GM21423 (cell line): ENCODE data around the gene PLEKHA1.

Experiments used
- ATAC-seq: cut with Tn5 transposase; IDR thresholded peaks from one replicate; pipeline ENCODE4 v1.9.1; 2021; ENCODE audit warnings: mild to moderate bottlenecking, moderate library complexity; ENCODE audit not compliant: unreplicated experiment

Gene PLEKHA1

DNA sequence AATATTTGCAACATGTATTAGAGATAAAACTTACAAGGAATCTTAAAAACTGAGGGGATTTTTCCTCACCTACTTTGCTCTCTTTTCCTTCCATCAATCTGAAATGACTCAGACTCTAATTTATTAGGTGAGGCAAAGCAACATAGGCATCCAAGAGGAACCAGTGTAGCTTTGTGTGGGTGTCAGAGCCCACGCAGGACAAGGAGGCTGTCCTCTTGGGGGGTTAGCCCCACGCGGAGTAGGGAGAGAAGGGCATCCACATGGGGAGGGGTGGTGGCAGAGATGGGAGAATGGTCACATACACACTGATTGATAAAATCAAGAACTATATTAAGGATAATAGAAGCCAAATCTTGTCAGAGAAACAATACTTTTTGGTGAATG lies 46.1 kb downstream of the PLEKHA1 start:
- no peak for ATAC-seq

DNA sequence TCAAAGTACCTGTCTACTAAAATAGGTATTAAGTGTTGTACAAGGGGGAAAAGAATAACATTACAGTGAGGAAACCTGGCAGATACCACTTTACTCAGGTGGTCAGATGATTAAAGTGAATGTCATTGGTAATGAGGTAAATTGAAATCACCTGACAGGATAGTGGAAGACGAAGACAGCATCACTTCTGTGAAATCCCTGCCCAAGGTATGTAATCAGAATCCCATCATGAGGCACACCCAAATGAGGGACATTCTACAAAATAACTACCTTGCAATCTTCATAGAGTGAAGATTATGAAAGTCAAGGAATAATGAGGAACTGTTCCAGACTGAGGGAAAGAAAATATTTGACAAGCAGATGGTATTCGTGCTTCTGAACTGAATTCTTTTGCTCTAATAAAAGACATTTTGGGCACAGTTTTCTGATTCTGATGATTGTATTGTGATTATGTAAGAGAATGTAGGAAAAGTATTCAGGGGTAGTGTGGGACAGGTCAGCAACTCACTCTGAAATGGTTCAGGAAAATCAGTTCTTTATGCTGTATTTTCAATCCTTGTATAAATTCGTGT lies 46.6 kb downstream of the PLEKHA1 start:
- ATAC-seq: no peak

DNA sequence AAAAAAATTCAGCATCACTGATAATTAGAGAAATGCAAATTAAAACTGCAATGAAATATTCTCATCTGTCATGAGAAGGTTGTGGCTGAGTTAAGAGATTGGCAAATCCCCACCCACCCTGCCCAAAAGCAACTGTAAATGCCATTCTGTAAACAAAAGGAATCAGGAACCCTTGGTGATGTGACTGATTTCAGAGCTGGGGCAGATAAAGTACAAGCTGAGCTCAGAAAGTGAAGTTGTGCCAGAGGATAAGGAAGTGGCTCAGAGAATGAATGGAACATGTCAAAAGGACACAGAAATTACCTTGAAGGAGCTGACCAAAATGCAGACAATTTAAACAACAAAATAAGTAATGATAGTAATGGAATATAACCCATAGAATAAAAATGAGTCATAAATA lies 47.2 kb downstream of the PLEKHA1 start:
- no peak for ATAC-seq

DNA sequence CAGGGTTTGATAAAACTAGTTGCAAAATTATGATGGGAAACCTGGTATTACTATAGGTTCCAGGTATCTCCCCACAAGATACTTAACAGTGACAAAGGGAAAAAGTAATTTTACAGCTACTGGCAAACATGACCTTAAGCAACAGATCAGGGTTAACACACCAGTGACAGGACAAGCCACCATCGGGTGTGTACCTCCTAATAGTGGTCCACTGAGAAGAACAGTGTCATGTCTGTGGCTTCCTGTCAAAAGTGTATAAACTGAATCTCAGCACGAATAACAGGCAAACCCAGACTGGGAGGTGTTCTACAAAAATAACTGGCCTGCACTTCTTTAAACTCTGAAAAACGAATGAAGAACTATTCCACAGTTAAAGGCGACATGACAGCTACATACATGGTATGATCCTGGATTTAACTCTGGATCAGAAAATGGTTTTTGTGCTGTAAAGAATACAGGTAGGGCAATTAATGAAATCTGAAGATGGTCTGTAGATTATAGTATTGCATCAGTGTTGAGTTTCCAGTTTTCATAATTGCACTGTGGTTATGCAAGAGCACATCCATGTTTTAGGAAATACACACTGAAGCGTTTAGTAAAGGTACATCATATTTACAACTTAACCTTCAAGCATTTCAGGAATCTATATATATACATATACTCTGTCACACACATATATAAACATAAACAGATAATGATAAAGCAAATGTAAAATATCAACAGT lies 47.9 kb downstream of the PLEKHA1 start:
- no peak for ATAC-seq

DNA sequence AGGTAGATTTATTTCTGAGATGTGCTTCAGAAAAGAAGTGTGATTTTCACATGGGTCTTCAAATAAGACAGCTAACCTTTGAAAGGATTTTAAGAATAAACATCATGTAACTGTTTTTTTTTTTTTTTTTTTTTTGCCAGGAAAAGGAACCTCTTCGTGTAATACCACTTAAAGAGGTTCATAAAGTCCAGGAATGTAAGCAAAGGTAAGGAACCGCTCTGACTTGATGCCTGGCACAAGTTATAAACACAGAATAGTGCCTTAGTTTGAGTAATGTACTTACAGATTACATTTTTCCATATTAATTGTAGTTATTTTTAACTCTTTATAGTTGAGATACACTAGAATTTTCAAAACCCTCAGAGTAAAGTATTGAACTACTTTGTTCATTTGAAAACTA lies 49.6 kb downstream of the PLEKHA1 start:
- no peak for ATAC-seq

DNA sequence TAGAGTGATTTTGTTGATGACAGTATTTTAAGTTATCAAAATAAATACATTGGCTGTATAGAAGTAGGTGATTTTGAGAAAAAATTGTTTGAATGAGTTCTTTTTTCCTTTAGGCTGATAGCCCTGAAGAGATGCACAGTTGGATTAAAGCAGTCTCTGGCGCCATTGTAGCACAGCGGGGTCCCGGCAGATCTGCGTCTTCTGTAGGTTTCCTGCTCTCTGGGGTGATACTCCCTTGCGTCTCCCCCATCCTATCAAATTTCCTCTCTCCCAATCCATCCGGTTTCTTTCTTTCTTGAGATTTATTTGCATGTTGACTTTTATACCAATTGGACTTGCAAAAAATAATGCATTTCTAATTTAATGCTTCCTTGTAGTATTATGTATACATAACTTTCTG lies 52.3 kb downstream of the PLEKHA1 start:
- no peak for ATAC-seq

DNA sequence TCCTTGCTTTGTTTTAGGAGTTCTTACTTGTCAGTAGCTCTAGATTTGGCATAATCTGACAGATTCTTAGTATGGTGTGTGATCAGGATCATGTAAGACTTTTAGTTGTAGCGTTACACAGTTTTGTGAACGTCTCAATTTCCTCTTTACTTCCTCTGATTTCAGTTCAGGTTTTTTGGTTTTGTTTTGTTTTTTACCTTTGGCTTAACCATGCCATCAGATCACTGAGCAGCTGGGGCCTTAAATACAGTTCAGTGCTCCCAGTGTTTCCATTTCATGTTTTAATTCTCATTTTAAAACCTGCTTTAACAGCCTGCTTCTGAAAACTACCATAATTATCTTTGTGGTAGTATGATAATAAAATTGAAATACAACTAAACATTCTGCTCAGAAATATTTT lies 52.8 kb downstream of the PLEKHA1 start:
- ATAC-seq: no peak

DNA sequence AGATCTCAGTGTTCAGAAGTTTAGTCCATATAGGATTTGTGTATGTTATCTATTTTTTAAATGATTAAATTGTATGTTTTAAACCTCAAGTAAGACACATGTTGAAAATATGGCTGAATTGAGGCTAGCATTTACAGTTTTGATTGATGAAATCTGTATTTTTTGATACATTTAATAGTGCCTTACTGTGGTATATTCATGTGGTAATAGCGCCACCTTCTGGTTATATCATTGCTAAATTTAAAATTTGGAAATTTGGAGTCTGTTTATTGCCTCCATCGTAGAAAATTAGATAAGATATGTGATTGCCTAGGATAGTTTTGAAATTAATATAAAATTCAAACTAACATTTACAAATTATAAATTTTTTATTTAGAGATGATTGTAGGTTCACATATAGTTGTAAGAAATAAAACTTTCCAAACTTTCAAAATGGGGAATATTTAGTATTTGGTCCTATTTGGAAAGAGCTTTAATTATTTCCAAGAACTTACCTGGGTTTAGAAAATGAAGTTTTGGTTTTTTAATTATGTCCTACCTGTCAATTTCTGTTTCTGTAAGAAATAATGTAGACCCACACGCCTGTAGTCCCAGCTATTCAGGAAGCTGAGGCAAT lies 60.8 kb downstream of the PLEKHA1 start:
- no peak for ATAC-seq

DNA sequence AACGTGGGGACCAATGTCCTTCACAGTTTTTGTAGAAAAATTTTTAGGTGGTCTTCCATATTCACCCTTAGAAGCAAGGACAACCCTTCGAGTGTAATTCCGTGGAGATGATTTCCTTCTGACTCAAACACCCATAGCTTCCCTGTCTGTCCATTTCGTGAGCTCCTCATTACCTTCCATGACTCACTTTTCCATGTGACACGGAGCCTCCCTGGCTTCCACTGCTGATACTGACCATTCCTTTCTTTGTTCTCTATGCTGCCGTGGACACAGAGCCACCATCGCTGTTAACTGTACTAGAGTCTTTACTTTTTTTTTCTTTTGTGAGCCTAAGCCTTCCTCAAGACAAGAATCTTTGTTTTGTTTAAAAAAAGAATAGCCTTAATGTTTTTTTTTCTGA lies 67.5 kb downstream of the PLEKHA1 start:
- ATAC-seq: no peak

DNA sequence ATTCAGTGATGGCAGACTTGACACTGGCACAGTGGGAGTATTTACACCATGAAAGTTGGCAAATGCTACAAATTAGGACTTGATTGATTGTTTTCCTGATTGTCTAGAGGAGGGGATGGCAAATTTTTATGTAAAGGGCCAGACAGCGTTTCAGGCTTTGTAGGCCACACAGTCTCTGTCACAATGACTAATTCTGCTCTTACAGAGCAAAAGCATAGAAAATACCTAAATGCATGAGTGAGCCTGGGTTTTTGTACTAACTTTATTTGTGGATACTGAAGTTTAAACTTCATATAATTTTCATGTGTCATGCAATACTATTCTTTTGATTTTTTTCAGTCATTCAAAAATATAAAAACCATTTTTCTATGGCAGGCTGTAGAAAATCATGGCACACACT lies 71.0 kb downstream of the PLEKHA1 start:
- no peak for ATAC-seq

DNA sequence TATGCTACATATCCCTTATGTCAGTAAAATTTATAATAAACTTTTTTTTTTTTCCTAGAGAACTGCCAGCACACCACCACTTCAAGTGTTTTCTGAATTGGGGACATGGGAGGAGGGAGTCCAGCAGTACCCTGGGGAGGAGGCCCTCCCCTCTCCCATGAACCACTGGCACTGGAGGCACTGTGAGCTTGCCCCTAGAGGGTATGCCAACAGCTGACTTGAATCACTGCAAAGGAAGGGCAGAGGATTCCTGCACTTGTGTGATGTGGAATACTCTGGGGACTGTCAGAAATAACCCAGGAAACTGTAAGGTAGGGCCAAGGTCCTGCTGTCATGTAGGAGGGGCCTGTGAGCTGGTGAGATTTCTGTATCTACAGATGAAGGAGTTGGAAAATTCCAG lies 71.4 kb downstream of the PLEKHA1 start:
- ATAC-seq: no peak

DNA sequence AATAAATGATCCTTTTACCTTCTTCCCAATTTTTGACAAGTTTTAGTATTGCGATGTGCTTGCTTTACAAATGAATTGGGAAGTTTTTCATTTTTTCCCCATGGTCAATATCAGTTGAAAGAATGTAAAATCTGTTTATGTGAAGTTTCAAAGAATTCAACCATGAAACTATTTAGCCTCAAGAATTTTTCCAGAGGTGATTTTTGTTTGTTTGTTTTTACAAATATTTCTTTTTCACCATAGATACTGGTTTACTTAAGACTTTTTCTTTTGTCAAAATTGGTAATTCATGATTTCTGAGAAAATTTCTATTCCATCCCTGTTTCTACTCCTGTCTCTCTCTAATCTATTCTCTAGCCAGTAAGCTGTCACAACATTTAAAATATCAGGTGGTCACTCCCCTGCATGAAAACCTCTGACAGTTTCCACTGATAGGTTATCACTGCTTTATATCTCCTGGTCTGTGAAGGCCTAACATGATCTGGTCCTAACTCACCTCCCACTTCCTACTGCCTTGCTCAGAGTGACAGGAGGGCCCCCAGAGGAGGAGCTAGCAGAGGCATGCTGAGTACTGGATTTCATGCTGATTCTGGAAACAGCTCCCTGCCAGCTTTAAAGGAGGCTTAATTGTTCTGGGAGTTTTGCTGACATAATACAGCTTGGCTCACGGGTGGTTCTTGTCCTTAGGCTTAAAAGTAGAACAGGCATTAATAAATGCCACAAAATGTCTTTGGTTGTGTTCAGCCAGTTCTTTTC lies 72.3 kb downstream of the PLEKHA1 start:
- no peak for ATAC-seq

DNA sequence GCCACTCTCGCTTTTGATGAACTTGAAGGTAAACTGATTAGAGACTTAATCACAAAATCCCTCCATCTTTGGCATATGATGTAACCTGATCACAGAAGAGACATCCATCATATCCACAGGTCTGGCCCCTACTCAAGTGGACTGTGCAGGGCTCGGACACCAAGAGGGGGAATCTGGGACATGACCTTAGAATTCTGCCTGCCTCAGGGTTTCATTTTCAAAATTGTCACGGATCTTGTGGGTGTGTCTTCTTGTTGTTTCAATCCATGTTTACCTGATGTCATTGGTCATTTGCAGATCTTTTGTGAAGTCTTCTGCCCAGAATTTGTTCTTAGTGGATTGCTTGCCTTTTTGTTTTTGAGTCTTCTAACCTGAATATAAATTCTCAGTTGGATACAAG lies 74.1 kb downstream of the PLEKHA1 start:
- ATAC-seq: no peak

DNA sequence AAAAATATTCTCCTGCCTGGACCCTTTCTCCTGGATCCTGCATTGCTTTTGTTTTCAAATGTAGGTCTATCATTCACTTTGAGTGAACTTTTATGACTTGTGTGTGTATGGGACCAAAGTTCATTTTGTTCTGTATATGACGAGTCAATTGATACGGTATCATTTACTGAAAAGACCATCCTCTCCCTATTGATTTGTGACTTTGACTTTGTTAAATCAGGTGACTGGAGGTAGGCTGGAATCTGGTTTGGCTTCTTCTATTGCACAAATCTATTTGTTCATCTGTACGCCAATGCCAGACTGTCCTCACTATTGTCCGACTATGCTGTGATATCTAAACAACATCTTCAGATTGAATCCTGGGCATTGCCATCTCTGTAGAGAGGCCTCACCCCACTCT lies 74.6 kb downstream of the PLEKHA1 start:
- no peak for ATAC-seq

DNA sequence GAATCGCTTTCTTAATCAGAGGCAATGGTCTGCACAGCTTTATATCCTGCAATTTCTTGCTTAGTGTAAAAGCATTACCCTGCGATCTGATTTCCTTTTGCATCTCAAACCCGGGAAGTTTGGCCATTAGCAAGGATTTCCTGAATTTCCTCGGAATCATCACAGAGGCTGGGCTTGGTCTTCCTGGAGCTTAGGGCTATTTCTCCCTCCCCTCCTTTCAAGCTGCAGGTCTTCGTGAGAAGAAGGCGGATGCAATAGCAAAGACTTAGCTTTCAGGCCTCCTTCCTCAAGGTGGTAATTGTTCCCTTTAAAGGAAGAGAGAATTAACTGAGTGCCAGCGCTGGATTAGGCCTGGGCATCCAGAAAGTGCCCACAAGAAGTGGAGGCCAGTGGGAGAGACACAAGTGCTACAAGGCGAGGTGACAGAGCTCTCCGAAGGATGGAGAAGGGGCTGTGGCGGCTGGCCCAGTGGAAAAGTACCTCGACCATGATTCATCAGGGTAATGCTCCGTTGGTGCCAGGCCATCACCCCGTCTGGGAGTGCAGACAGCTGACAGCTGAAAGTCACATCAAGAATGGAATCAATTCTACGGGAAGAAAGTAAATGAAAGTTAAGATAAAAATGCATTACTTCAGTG lies 76.0 kb downstream of the PLEKHA1 start:
- no peak for ATAC-seq

DNA sequence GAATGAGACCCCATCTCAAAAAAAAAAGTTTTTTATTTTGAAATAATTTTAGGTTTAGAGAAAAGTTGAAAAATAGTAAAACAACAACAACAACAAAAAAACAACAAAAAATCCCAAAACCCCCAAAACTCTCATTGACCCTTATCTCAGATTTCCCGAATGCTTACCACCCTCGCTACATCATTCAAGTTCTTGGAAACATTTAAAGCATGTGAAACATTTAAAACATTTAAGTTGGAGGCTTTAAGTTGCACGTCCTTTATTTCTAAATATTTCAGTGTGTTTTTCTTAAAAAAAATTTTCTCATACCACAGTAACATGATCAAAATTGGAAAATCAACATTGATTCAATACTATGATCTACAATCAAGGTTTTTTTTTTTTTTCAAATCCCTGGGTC lies 79.6 kb downstream of the PLEKHA1 start:
- ATAC-seq: no peak

DNA sequence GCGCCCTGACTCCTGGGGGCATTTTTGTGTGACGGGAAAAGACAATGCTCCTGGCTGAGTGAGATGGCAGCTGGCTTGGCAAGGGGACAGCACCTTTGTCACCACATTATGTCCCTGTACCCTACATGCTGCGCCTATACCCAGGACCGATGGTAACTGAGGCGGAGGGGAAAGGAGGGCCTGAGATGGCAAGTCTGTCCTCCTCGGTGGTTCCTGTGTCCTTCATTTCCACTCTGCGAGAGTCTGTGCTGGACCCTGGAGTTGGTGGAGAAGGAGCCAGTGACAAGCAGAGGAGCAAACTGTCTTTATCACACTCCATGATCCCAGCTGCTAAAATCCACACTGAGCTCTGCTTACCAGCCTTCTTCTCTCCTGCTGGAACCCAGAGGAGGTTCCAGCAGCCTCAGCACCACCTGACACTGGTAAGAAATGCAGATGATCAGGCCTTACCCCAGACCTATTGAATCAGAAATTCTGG lies 80.1 kb downstream of the PLEKHA1 start, which contains the start of gene ARMS2:
Gene ARMS2, plus strand, starts transcription at position 51 of the 478 bp plus-strand sequence. Its CDS starts 75 bp downstream, at position 126.
- ATAC-seq: no peak

DNA sequence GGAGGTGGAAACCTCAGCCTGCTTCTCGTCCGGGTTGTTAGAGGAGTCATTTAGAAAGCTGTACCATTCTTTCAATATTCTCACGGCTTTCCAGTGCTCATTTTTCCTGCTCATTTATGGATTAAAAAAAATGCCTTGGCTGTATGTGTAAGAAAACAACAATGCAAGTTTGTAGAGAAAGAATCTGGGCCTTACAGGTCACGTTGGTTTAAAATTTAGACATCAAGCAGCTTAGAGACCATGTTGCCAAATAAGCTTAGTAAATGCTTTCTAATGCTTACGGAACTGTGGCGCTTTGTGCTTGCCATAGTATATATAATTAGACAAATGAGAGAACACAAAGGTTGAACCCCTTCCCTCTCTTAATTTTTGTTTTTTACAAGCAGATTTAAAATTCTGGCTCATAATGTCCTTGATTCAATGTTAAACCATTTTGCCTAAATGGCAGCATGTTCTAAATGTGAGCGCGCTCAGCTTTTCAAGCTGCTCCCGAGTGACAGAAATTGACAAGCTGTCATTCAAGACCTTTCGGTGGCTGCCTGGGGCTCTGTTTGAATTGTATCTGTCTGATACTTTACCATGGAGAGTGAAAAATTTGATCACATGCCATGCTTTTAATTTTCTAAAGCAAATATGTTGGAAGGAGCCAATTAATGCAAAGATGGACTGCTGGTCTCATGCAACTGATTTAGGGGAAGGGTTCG lies 81.0 kb downstream of the PLEKHA1 start:
- no peak for ATAC-seq

DNA sequence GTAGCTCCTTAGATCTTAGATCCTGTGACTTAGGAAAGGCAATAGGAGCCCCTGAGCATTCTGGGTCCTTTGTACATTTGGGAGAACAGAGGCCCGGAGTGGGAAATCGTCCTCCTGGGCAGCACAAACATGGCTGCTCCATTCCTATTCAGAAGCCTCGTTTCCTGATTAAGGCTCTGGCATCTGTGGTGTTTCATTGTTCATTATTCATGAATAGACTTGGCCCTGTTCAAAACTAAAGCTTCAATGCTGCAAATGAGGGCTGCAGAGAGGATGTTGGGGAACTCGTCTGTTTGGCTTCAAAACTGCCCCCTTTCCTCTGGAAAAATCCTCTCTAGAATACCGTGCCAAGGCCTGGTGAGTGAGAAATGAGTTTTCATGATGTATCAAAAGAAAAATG lies 83.4 kb downstream of the PLEKHA1 start:
- no peak for ATAC-seq

DNA sequence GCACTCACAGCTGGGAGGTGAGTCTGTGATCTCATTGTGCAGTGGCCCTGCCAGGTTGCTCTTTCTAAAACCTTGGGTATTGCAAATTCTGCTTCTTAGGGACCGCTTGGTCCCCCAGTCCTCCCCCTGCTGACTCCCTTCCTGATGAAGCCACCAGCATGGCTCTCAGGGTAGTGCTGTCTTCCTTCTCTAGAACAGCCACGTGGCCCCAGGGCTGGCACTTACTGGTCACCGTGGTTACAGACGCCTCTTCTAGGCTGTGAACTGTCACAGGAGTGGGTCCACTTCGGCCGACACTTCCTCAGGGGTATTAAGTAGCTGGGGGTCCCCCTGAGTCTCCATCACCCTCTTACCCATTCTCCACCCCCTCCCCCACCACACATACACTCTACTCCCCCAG lies 84.2 kb downstream of the PLEKHA1 start:
- no peak for ATAC-seq
